HepG2 (cell line): ENCODE results near the gene DNAH8. TPM values are rescaled to one million over a fixed set of nuclear protein-coding genes. Genes with fewer than 3 reads are reported as not detected.

Source experiments
- ATAC-seq: fragments of 200-7000 bp; cut with Tn5 transposase; 3 replicates; pipeline ENCODE4 v1.9.1; 2020; ENCODE audit warnings: mild to moderate bottlenecking, moderate library complexity
- BruUV-seq: library from RNA; stranded (reverse); fragments of 400-500 nt; replicated peaks from 2 replicates; lab custom pipeline; 2021; lab: Mats Ljungman, UMichigan
- CTCF ChIA-PET: fragments of 300-600 bp; formaldehyde crosslinking; extraction: SDS; loops from one replicate; lab custom pipeline; 2021; ENCODE audit warnings: low total read pairs, inconsistent platforms, low intra/inter-chr PET ratio; lab: Yijun Ruan, JAX
- POLR2A ChIA-PET: fragments of 350-600 bp; sonication (Branson Sonifier 250); formaldehyde crosslinking; loops from one replicate; lab custom pipeline; 2020; ENCODE audit warnings: antibody characterized with exemption, inconsistent platforms; lab: Yijun Ruan, JAX
- DNase-seq: peaks from one replicate; pipeline ENCODE4 v3.0.0-alpha.2; 2015; ENCODE audit warnings: low spot score
- FAIRE-seq: peaks from 3 replicates; lab custom pipeline; 2011; peaks lifted over from hg19 to GRCh38; lab: Jason Lieb, UNC
- H2AFZ ChIP-seq: one replicate; pipeline ENCODE4 v1.6.1; 2011; ENCODE audit warnings: low read length, inconsistent platforms
- H3K27ac ChIP-seq: fragments of 300-600 bp; 3 replicates; pipeline ENCODE4 v1.8.0; 2011; ENCODE audit warnings: mixed run types, mild to moderate bottlenecking, mixed read lengths, low read length, inconsistent platforms; ENCODE audit not compliant: insufficient read depth; ENCODE audit errors: extremely low read length
- H3K27me3 ChIP-seq, 2 experiments: fragments of 200-600 bp in 1 of 2; 2 replicates in 1 of 2; 3 replicates in 1 of 2; pipeline versions ENCODE4 v1.6.0 to v1.8.0; 2011; ENCODE audit warnings: low read length in 2 of 2, mild to moderate bottlenecking in 2 of 2, moderate library complexity in 2 of 2, inconsistent platforms in 1 of 2; ENCODE audit not compliant: insufficient read depth in 2 of 2, control insufficient read depth in 1 of 2
- H3K36me3 ChIP-seq, 2 experiments: fragments of 200-600 bp in 1 of 2; replicated peaks in 1 of 2; 2 replicates in 1 of 2; 3 replicates in 1 of 2; pipeline versions ENCODE4 v1.5.1 to v1.8.0; 2011; ENCODE audit warnings: low read length in 2 of 2, inconsistent platforms in 1 of 2; ENCODE audit not compliant: insufficient read depth in 2 of 2, control insufficient read depth in 1 of 2
- H3K4me1 ChIP-seq: 2 replicates; pipeline ENCODE4 v1.5.1; 2012; ENCODE audit warnings: low read length, inconsistent platforms; ENCODE audit not compliant: insufficient read depth
- H3K4me2 ChIP-seq: 2 replicates; pipeline ENCODE4 v1.6.0; 2011; ENCODE audit warnings: low read depth, low read length, inconsistent platforms
- H3K4me3 ChIP-seq, 3 experiments: fragments of 200-600 bp in 1 of 3; sonication (generic), shearing (Covaris generic) in 1 of 3; replicated peaks in 1 of 3; 2 replicates each; pipeline ENCODE4 v1.5.1; 2011 to 2016; ENCODE audit warnings: low read length in 3 of 3, inconsistent platforms in 2 of 3, low read depth in 2 of 3, mild to moderate bottlenecking in 2 of 3, control low read depth in 1 of 3, mixed read lengths in 1 of 3; ENCODE audit not compliant: insufficient read depth in 1 of 3
- H3K79me2 ChIP-seq: one replicate; pipeline ENCODE4 v1.6.1; 2011; ENCODE audit warnings: low read length, inconsistent platforms; ENCODE audit not compliant: insufficient read depth
- H3K9ac ChIP-seq: 2 replicates; pipeline ENCODE4 v1.6.0; 2011; ENCODE audit warnings: mild to moderate bottlenecking, low read depth, low read length, inconsistent platforms; ENCODE audit not compliant: insufficient read depth
- H3K9me3 ChIP-seq: 2 replicates; pipeline ENCODE4 v1.5.1; 2012; ENCODE audit warnings: mild to moderate bottlenecking, low read length
- H4K20me1 ChIP-seq: 2 replicates; pipeline ENCODE4 v1.6.0; 2011; ENCODE audit warnings: inconsistent platforms, mild to moderate bottlenecking, low read length, moderate library complexity; ENCODE audit not compliant: insufficient read depth
- CEBPB ChIP-seq: IDR thresholded peaks from 2 replicates; pipeline ENCODE4 v1.6.1; 2011; ENCODE audit warnings: low read depth, low read length, improper control_type of control experiment, borderline replicate concordance
- CTCF ChIP-seq: sonication (generic); formaldehyde crosslinking; IDR thresholded peaks from 2 replicates; pipeline ENCODE4 v1.5.0; 2020; ENCODE audit warnings: mild to moderate bottlenecking, missing genetic modification reagents, moderate library complexity
- E2F1 ChIP-seq: sonication (generic); formaldehyde crosslinking; IDR thresholded peaks from 2 replicates; pipeline ENCODE4 v1.5.0; 2020; ENCODE audit warnings: missing genetic modification reagents
- EED ChIP-seq: sonication (generic); formaldehyde crosslinking; IDR thresholded peaks from 2 replicates; pipeline ENCODE4 v1.5.0; 2020; ENCODE audit warnings: mild to moderate bottlenecking, missing genetic modification reagents
- HMG20B ChIP-seq: conservative IDR thresholded peaks from 2 replicates; pipeline ENCODE4 v1.6.1; 2016; ENCODE audit warnings: missing genetic modification reagents, missing compliant biosample characterization
- MAX ChIP-seq: IDR thresholded peaks from 2 replicates; pipeline ENCODE4 v1.6.1; 2012; ENCODE audit warnings: inconsistent platforms
- SIN3B ChIP-seq: fragments of 150-350 bp; IDR thresholded peaks from 2 replicates; pipeline ENCODE4 v1.6.1; 2014; ENCODE audit warnings: low read length
- SNRNP70 ChIP-seq: fragments of 200-400 bp; formaldehyde crosslinking; IDR thresholded peaks from 2 replicates; pipeline ENCODE4 v1.6.1; 2017; ENCODE audit warnings: mild to moderate bottlenecking, low read depth, low read length, moderate library complexity
- TEAD3 ChIP-seq: optimal IDR thresholded peaks from 2 replicates; pipeline ENCODE3; 2016; ENCODE audit warnings: borderline replicate concordance
- XRCC5 ChIP-seq: fragments of 200-400 bp; formaldehyde crosslinking; optimal IDR thresholded peaks from 2 replicates; pipeline ENCODE3; 2017; ENCODE audit warnings: mild to moderate bottlenecking, low read length
- YEATS2 ChIP-seq: sonication (generic); formaldehyde crosslinking; IDR thresholded peaks from 2 replicates; pipeline ENCODE4 v1.4.0; 2020; ENCODE audit warnings: missing genetic modification reagents, borderline replicate concordance
- ZNF605 ChIP-seq: sonication (generic); formaldehyde crosslinking; IDR thresholded peaks from 2 replicates; pipeline ENCODE4 v1.8.0; 2022; ENCODE audit warnings: mild to moderate bottlenecking, missing genetic modification reagents
- ZZZ3 ChIP-seq: sonication (generic); formaldehyde crosslinking; IDR thresholded peaks from 2 replicates; pipeline ENCODE4 v1.4.0; 2020; ENCODE audit warnings: missing genetic modification reagents, mild to moderate bottlenecking, borderline replicate concordance
- WGBS: methylation state at CpG from one replicate; pipeline ENCODE4 v1.1.6; 2017; ENCODE audit warnings: low lambda C conversion rate; 5-methylcytosine and 5-hydroxymethylcytosine counted together
- in situ Hi-C: cut with HindIII; loops from 2 replicates; pipeline ENCODE4 v1.10.0; 2017; ENCODE audit warnings: low pct_unique_long_range_greater_than_20kb; ENCODE audit not compliant: extremely low pct_ligation_motif_present
- intact Hi-C: fragments of 100-400 bp; cut with micrococcal nuclease; formaldehyde crosslinking; loops from one replicate; pipeline ENCODE4 v1.10.0; 2022; ENCODE audit not compliant: unreplicated experiment
- polyA plus RNA-seq, 8 experiments: library from polyadenylated mRNA; depleted of rRNA in 3 of 8; stranded (reverse) in 7 of 8; unstranded in 1 of 8; fragments of >200 nt; fragmentation: Illumina TruSeq in 4 of 8; extraction: Trizol in 4 of 8; gene quantifications; 2 replicates each; pipeline versions ENCODE4 v1.2.1 to v1.2.3, GENCODE V29; 2011 to 2016; ENCODE audit warnings: low read depth in 4 of 8, missing spikeins in 1 of 8, mixed read lengths in 1 of 8; ENCODE audit not compliant: insufficient read depth in 1 of 8
- total RNA-seq, 5 experiments: library from RNA; depleted of rRNA; stranded (reverse); fragments of >200 nt; fragmentation: Illumina TruSeq; extraction: Trizol; gene quantifications; 2 replicates each; pipeline ENCODE4 v1.2.3, GENCODE V29; 2016; ENCODE audit warnings: low read depth in 1 of 5

DNAH8 gene
- total and polyA plus RNA-seq, 2 of the 13 experiments (the other 11 are each of a cell fraction or from before 2014, with no cell fraction given), result not detected

- DNase-seq (no peak), FAIRE-seq (no peak), ATAC-seq (no peak)
- H3K9me3 ChIP-seq, result no peaks in the 10 kb centered on the region
- H3K79me2 ChIP-seq, result no peaks in the 10 kb centered on the region
- WGBS, result 5% methylated on average over 3 of the region's 3 CpGs
- peaks cover 0 to 2% of the 10 kb centered on the region in 2 experiments; a peak in 1 of 5 replicates for H3K27me3 ChIP-seq
- intact Hi-C loops, result loop anchor here (10.0 kb wide), 1 partner anchor 79 kb away; no protein-coding TSS in a partner anchor
- in situ Hi-C loops, result no loop called here
- no peak overlapping the region for H2AFZ ChIP-seq
- H3K27ac ChIP-seq, result no peak overlapping the region
- no TSS peak for BruUV-seq
- CTCF ChIA-PET, result no interaction called here
- H4K20me1 ChIP-seq, result no peaks in the 10 kb centered on the region
- POLR2A ChIA-PET, result no interaction called here
- H3K9ac ChIP-seq, result no peak overlapping the region
- no peak overlapping the region for H3K4me3 ChIP-seq
- H3K36me3 ChIP-seq, result no peaks in the 10 kb centered on the region
- no peaks in the 10 kb centered on the region for H3K4me1 ChIP-seq
- no peak overlapping the region for H3K4me2 ChIP-seq
- TF ChIP-seq SNRNP70 (no peak), SIN3B (no peak)
Measured at GRCh38 chr6:39026175-39026574, 311.1 kb downstream of the DNAH8 start.

GRCh38 chr6:39029156-39030011 is 314.3 kb downstream of the DNAH8 start:
- CTCF ChIA-PET, result no interaction called here
- intact Hi-C loops, result loop anchor here (10.0 kb wide), 1 partner anchor 75 kb away; no protein-coding TSS in a partner anchor
- POLR2A ChIA-PET, result interaction anchor here (0.6 kb wide), 1 partner anchor 208 kb away, joined by 3 read pairs; no protein-coding TSS in a partner anchor
- TF ChIP-seq EED (CRISPR knock-in tag) (no peak), ZNF605 (CRISPR knock-in tag) (no peak), MAX (no peak), CTCF (peak; percentile 74), YEATS2 (CRISPR knock-in tag) (no peak), ZZZ3 (CRISPR knock-in tag) (no peak), E2F1 (CRISPR knock-in tag) (no peak), CEBPB (no peak), XRCC5 (peak; percentile 85), TEAD3 (CRISPR knock-in tag) (no peak), HMG20B (CRISPR knock-in tag) (no peak)

More at GRCh38 chr6:39029156-39030011, 314.3 kb downstream of the DNAH8 start:
- Histone ChIP-seq H3K4me1 (no peaks in the 10 kb centered on the region), H3K27ac (no peak overlapping the region), H3K4me2 (no peak overlapping the region), H3K4me3 (no peak overlapping the region), H3K27me3 (peaks cover 2 to 3% of the 10 kb centered on the region in 2 experiments; a peak in 1 of 5 replicates), H3K79me2 (no peaks in the 10 kb centered on the region), H3K9ac (no peak overlapping the region), H2AFZ (no peak overlapping the region), H3K36me3 (no peaks in the 10 kb centered on the region), H3K9me3 (no peaks in the 10 kb centered on the region), H4K20me1 (no peaks in the 10 kb centered on the region)
- ATAC-seq, result peak; percentile 100
- no TSS peak for BruUV-seq
- DNase-seq, result peak; percentile 22
- in situ Hi-C loops, result no loop called here
- 49% methylated on average over 13 of the region's 13 CpGs for WGBS
- FAIRE-seq, result peak; percentile 63
